ENCODE results near the gene GSKIP. TPM values are rescaled to one million over a fixed set of nuclear protein-coding genes. Genes with fewer than 3 reads are reported as not detected.
A peak's percentile ranks its signal among the peaks of the same experiment; 100 is the strongest.

Gene GSKIP
- total RNA-seq, result 10 to 100 TPM; 43.7 to 44.4 TPM
- 37.3 TPM for polyA plus RNA-seq (2013, experiment 1 of 2)
- 40.1 TPM for polyA plus RNA-seq (2013, experiment 2 of 2)
- long read RNA-seq, experiment 1, transcript GSKIP-205 (4 exons, 2,218 nt), result major isoform, 11 of 34 reads
- long read RNA-seq, experiment 1, partial matches to known transcripts, result 14 of 34 reads
- long read RNA-seq, experiment 1, other reads (novel, unspliced or antisense), result 9 of 34 reads
- long read RNA-seq, experiment 2, transcript GSKIP-205 (4 exons, 2,218 nt), result major isoform, 96 of 110 reads
- long read RNA-seq, experiment 2, partial matches to known transcripts, result 9 of 110 reads
- long read RNA-seq, experiment 2, other reads (novel, unspliced or antisense), result 2 of 110 reads
- long read RNA-seq, experiment 3, transcript GSKIP-205 (4 exons, 2,218 nt), result major isoform, 175 of 192 reads
- long read RNA-seq, experiment 3, partial matches to known transcripts, result 13 of 192 reads
- long read RNA-seq, experiment 3, other reads (novel, unspliced or antisense), result 0 of 192 reads
- long read RNA-seq, experiment 4, transcript GSKIP-205 (4 exons, 2,218 nt), result major isoform, 135 of 167 reads
- long read RNA-seq, experiment 4, partial matches to known transcripts, result 30 of 167 reads
- long read RNA-seq, experiment 4, other reads (novel, unspliced or antisense), result 1 of 167 reads

- Mint-ChIP-seq H3K4me1 (peaks cover 31% of the 10 kb centered on the region), H3K36me3 (ENCODE audit: low read depth) (peaks cover 7% of the 10 kb centered on the region), H3K4me3 (peak within 1 kb of the TSS; percentile 89), H3K27ac (peak within 1 kb of the TSS; percentile 92), H3K27me3 (ENCODE audit: insufficient read depth) (no peaks in the 10 kb centered on the region), H3K9me3 (no peaks in the 10 kb centered on the region)
- DNase-seq, result peak; percentile 98
- H3K9me3 ChIP-seq (ENCODE audit: control insufficient read depth, low read length), result no peaks in the 10 kb centered on the region
- peaks cover 6% of the 10 kb centered on the region for H3K4me1 ChIP-seq (ENCODE audit: control insufficient read depth, insufficient read depth, low read length)
- peak within 1 kb of the TSS; percentile 78 for H3K9ac ChIP-seq (ENCODE audit: extremely low read depth, low read length, poor library complexity, severe bottlenecking)
- H3K27me3 ChIP-seq (ENCODE audit: control insufficient read depth, insufficient read depth, low read length, poor library complexity, severe bottlenecking), result no peaks in the 10 kb centered on the region
- H3K27ac ChIP-seq (ENCODE audit: low read depth, low read length), result peak within 1 kb of the TSS; percentile 83
- H3K36me3 ChIP-seq (ENCODE audit: control insufficient read depth, insufficient read depth, low read length), result no peaks in the 10 kb centered on the region
- H3K4me3 ChIP-seq (ENCODE audit: low read length), result peak within 1 kb of the TSS; percentile 97
- 0 to 1% methylated on average over 31 to 85 of the region's 92 CpGs for WGBS, 2 experiments (ENCODE audit: insufficient coverage in 1 of 2, insufficient read length in 1 of 2)
- TF ChIP-seq, protein P1, sequence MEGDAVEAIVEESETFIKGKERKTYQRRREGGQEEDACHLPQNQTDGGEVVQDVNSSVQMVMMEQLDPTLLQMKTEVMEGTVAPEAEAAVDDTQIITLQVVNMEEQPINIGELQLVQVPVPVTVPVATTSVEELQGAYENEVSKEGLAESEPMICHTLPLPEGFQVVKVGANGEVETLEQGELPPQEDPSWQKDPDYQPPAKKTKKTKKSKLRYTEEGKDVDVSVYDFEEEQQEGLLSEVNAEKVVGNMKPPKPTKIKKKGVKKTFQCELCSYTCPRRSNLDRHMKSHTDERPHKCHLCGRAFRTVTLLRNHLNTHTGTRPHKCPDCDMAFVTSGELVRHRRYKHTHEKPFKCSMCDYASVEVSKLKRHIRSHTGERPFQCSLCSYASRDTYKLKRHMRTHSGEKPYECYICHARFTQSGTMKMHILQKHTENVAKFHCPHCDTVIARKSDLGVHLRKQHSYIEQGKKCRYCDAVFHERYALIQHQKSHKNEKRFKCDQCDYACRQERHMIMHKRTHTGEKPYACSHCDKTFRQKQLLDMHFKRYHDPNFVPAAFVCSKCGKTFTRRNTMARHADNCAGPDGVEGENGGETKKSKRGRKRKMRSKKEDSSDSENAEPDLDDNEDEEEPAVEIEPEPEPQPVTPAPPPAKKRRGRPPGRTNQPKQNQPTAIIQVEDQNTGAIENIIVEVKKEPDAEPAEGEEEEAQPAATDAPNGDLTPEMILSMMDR (conservative IDR thresholded peaks at IDR 0.05), result no peak
Measured at GRCh38 chr14:96362965-96363750, at the start of gene GSKIP, which contains the start of gene ATG2B. Gene GSKIP (plus strand): TSS chr14:96363526. CDS start chr14:96382248, 18,722 bp downstream. Gene ATG2B (minus strand): TSS chr14:96363341. CDS start chr14:96362976, 365 bp downstream.

DNA sequence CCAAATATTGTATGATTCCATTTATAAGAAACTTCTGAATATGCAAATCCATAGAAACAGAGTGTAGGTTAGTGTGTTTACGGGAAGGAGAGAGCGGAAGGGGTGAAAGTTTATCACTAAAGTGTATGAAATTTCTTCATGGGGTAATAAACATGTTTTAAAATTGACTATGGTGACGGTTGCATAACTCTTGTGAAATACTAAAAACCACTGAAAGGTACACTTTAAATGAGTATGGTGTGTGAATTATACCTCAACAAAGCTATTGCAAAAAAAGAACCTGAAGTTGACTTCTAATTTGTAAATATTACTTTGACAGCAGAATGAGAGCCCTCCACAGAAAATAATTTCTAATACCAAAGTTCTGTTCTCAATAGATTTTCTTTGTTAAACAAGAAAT lies 47.2 kb upstream of the GSKIP start:
- H3K27me3 ChIP-seq (ENCODE audit: control insufficient read depth, insufficient read depth, low read length, poor library complexity, severe bottlenecking), result no peaks in the 10 kb centered on the region
- DNase-seq, result no peak
- H3K27ac Mint-ChIP-seq, result no peak overlapping the region
- 92 to 96% methylated on average over 3 of the region's 3 CpGs for WGBS, 2 experiments (ENCODE audit: insufficient coverage in 1 of 2, insufficient read length in 1 of 2)
- H3K4me3 Mint-ChIP-seq, result no peak overlapping the region
- H3K27me3 Mint-ChIP-seq (ENCODE audit: insufficient read depth), result no peaks in the 10 kb centered on the region
- H3K9me3 Mint-ChIP-seq, result no peaks in the 10 kb centered on the region
- H3K4me3 ChIP-seq (ENCODE audit: low read length), result no peak overlapping the region
- TF ChIP-seq, protein P1 (conservative IDR thresholded peaks at IDR 0.05), result no peak
- no peaks in the 10 kb centered on the region for H3K4me1 Mint-ChIP-seq
- H3K9me3 ChIP-seq (ENCODE audit: control insufficient read depth, low read length), result no peaks in the 10 kb centered on the region
- H3K27ac ChIP-seq (ENCODE audit: low read depth, low read length), result no peak overlapping the region
- peaks cover 35% of the 10 kb centered on the region for H3K36me3 Mint-ChIP-seq (ENCODE audit: low read depth)
- H3K4me1 ChIP-seq (ENCODE audit: control insufficient read depth, insufficient read depth, low read length), result no peaks in the 10 kb centered on the region
- peaks cover 31% of the 10 kb centered on the region for H3K36me3 ChIP-seq (ENCODE audit: control insufficient read depth, insufficient read depth, low read length)
- H3K9ac ChIP-seq (ENCODE audit: extremely low read depth, low read length, poor library complexity, severe bottlenecking), result no peak overlapping the region

GRCh38 chr14:96318836-96319235 lies 44.5 kb upstream of the GSKIP start:
- Mint-ChIP-seq H3K27me3 (ENCODE audit: insufficient read depth) (no peaks in the 10 kb centered on the region), H3K9me3 (no peaks in the 10 kb centered on the region), H3K36me3 (ENCODE audit: low read depth) (peaks cover 33% of the 10 kb centered on the region), H3K4me3 (no peak overlapping the region), H3K27ac (no peak overlapping the region), H3K4me1 (no peaks in the 10 kb centered on the region)
- DNase-seq, result no peak
- Histone ChIP-seq H3K9ac (ENCODE audit: extremely low read depth, low read length, poor library complexity, severe bottlenecking) (no peak overlapping the region), H3K4me3 (ENCODE audit: low read length) (no peak overlapping the region), H3K27ac (ENCODE audit: low read depth, low read length) (no peak overlapping the region), H3K27me3 (ENCODE audit: control insufficient read depth, insufficient read depth, low read length, poor library complexity, severe bottlenecking) (no peaks in the 10 kb centered on the region), H3K36me3 (ENCODE audit: control insufficient read depth, insufficient read depth, low read length) (peaks cover 26% of the 10 kb centered on the region), H3K4me1 (ENCODE audit: control insufficient read depth, insufficient read depth, low read length) (no peaks in the 10 kb centered on the region), H3K9me3 (ENCODE audit: control insufficient read depth, low read length) (no peaks in the 10 kb centered on the region)
- TF ChIP-seq, protein P1 (conservative IDR thresholded peaks at IDR 0.05), result no peak
- WGBS, 2 experiments (ENCODE audit: insufficient coverage in 1 of 2, insufficient read length in 1 of 2), result 91 to 99% methylated on average over 6 to 9 of the region's 9 CpGs
